22Rv1 (cell line): Measurements from ENCODE around the gene GBA3.

Source experiments
- ZFX ChIP-seq: fragments of 450-650 bp; IDR thresholded peaks from 2 replicates; pipeline ENCODE4 v1.6.1; 2017; ENCODE audit warnings: antibody characterized with exemption, borderline replicate concordance
- TF ChIP-seq, protein P1 (sequence below): fragments of 450-650 bp; IDR thresholded peaks from 2 replicates; pipeline ENCODE4 v1.5.1; 2017; ENCODE audit warnings: mild to moderate bottlenecking

- TF ChIP-seq, protein P1, sequence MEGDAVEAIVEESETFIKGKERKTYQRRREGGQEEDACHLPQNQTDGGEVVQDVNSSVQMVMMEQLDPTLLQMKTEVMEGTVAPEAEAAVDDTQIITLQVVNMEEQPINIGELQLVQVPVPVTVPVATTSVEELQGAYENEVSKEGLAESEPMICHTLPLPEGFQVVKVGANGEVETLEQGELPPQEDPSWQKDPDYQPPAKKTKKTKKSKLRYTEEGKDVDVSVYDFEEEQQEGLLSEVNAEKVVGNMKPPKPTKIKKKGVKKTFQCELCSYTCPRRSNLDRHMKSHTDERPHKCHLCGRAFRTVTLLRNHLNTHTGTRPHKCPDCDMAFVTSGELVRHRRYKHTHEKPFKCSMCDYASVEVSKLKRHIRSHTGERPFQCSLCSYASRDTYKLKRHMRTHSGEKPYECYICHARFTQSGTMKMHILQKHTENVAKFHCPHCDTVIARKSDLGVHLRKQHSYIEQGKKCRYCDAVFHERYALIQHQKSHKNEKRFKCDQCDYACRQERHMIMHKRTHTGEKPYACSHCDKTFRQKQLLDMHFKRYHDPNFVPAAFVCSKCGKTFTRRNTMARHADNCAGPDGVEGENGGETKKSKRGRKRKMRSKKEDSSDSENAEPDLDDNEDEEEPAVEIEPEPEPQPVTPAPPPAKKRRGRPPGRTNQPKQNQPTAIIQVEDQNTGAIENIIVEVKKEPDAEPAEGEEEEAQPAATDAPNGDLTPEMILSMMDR = no peak
- TF ChIP-seq ZFX = no peak
Observed at GRCh38 chr4:22736912-22737311, 44.2 kb downstream of the GBA3 start.
